GM18873 (cell line): ENCODE results near the gene PRKCA.
A peak's percentile ranks its signal among the peaks of the same experiment; 100 is the strongest.
"Not testable (repeated sequence)": the region's sequence is repeated elsewhere in the genome, so short reads cannot be mapped to it uniquely, and the experiment has no call there.

Experiments
- ATAC-seq: cut with Tn5 transposase; IDR thresholded peaks from one replicate; pipeline ENCODE4 v1.9.1; 2021; ENCODE audit warnings: mild to moderate bottlenecking, moderate library complexity, moderate number of reproducible peaks; ENCODE audit not compliant: unreplicated experiment, low FRiP score

The PRKCA gene

GRCh38 chr17:66715076-66715675, 412.8 kb downstream of the PRKCA start:
- no peak for ATAC-seq

GRCh38 chr17:66715745-66716156, 413.3 kb downstream of the PRKCA start:
- ATAC-seq, result no peak

GRCh38 chr17:66716236-66717026, 414.0 kb downstream of the PRKCA start:
- ATAC-seq, result no peak

- ATAC-seq, result peak; percentile 54
These were observed 415.2 kb downstream of the PRKCA start for GRCh38 chr17:66717641-66718058.

GRCh38 chr17:66720027-66720426, 417.6 kb downstream of the PRKCA start:
- no peak for ATAC-seq

- ATAC-seq, result no peak
These were observed 418.2 kb downstream of the PRKCA start for GRCh38 chr17:66720567-66720966.

- no peak for ATAC-seq
These were observed 419.9 kb downstream of the PRKCA start for GRCh38 chr17:66722341-66722740.

GRCh38 chr17:66724581-66725341, 422.3 kb downstream of the PRKCA start:
- ATAC-seq, result no peak

- not testable (repeated sequence) for ATAC-seq
These were observed 423.0 kb downstream of the PRKCA start for GRCh38 chr17:66725438-66725837.

GRCh38 chr17:66725956-66726355, 423.5 kb downstream of the PRKCA start:
- ATAC-seq, result no peak

GRCh38 chr17:66726371-66726770, 424.0 kb downstream of the PRKCA start:
- ATAC-seq, result no peak

- no peak for ATAC-seq
These were observed 424.4 kb downstream of the PRKCA start for GRCh38 chr17:66726846-66727245.

GRCh38 chr17:66727634-66728570, 425.5 kb downstream of the PRKCA start:
- ATAC-seq, result no peak

- ATAC-seq, result no peak
These were observed 428.1 kb downstream of the PRKCA start for GRCh38 chr17:66730461-66730923.

GRCh38 chr17:66733759-66734158, 431.3 kb downstream of the PRKCA start:
- ATAC-seq, result no peak

GRCh38 chr17:66734186-66734943, 432.0 kb downstream of the PRKCA start:
- ATAC-seq, result no peak

GRCh38 chr17:66737524-66737923, 435.1 kb downstream of the PRKCA start:
- ATAC-seq, result no peak

- no peak for ATAC-seq
These were observed 435.9 kb downstream of the PRKCA start for GRCh38 chr17:66738301-66738700.

- ATAC-seq, result no peak
These were observed 437.1 kb downstream of the PRKCA start for GRCh38 chr17:66739553-66739952.
